SK-N-SH (cell line): ENCODE measurements around the gene CBLB. TPM values are rescaled to one million over a fixed set of nuclear protein-coding genes. Genes with fewer than 3 reads are reported as not detected.

Experiments
- CTCF ChIA-PET: fragments of 300-600, 350-600 bp; formaldehyde crosslinking; extraction: SDS; loops from one replicate; lab custom pipeline; 2021; lab: Yijun Ruan, JAX
- POLR2A ChIA-PET: fragments of 350-600 bp; sonication (Branson Sonifier 250); formaldehyde crosslinking; extraction: SDS; loops from one replicate; lab custom pipeline; 2020; ENCODE audit warnings: antibody characterized with exemption, inconsistent platforms; lab: Yijun Ruan, JAX
- DNase-seq: peaks from one replicate; pipeline ENCODE4 v3.0.0; 2012
- H2AFZ ChIP-seq: fragments of 200-600 bp; sonication (generic); 2 replicates; pipeline ENCODE4 v1.8.1; 2016; ENCODE audit warnings: antibody characterized with exemption, mild to moderate bottlenecking, low read depth
- H3F3A ChIP-seq: fragments of 200-600 bp; sonication (generic); replicated peaks from 2 replicates; pipeline ENCODE3; 2016; ENCODE audit warnings: antibody characterized with exemption, mild to moderate bottlenecking; ENCODE audit not compliant: insufficient read depth
- H3K27ac ChIP-seq, 2 experiments: fragments of 200-500 bp in 1 of 2; fragments of 200-600 bp in 1 of 2; sonication (Bioruptor generic) in 1 of 2; sonication (generic), shearing (Covaris generic) in 1 of 2; 2 replicates each; pipeline versions ENCODE4 v1.5.1 to v1.6.1; 2014 to 2016; ENCODE audit warnings: low read depth in 2 of 2, inconsistent platforms in 1 of 2, low read length in 1 of 2, mild to moderate bottlenecking in 1 of 2, mixed read lengths in 1 of 2
- H3K27me3 ChIP-seq: fragments of 200-600 bp; sonication (generic), shearing (Covaris generic); 2 replicates; pipeline ENCODE4 v1.6.1; 2016; ENCODE audit warnings: mixed run types; ENCODE audit not compliant: insufficient read depth
- H3K36me3 ChIP-seq, 2 experiments: fragments of 200-500 bp in 1 of 2; fragments of 200-600 bp in 1 of 2; sonication (Bioruptor generic) in 1 of 2; sonication (generic) in 1 of 2; replicated peaks in 1 of 2; 2 replicates each; pipeline versions ENCODE3 to v1.5.1; 2014 to 2016; ENCODE audit warnings: low read length in 1 of 2, mild to moderate bottlenecking in 1 of 2; ENCODE audit not compliant: insufficient read depth in 2 of 2, control insufficient read depth in 1 of 2
- H3K4me1 ChIP-seq, 2 experiments: fragments of 200-500 bp in 1 of 2; fragments of 200-600 bp in 1 of 2; sonication (Bioruptor generic) in 1 of 2; sonication (generic), shearing (Covaris generic) in 1 of 2; 2 replicates each; pipeline versions ENCODE4 v1.5.1 to v1.6.1; 2014 to 2016; ENCODE audit warnings: low read depth in 1 of 2, low read length in 1 of 2, mixed run types in 1 of 2; ENCODE audit not compliant: insufficient read depth in 2 of 2, control insufficient read depth in 1 of 2
- H3K4me2 ChIP-seq: fragments of 200-600 bp; sonication (generic), shearing (Covaris generic); 2 replicates; pipeline ENCODE4 v1.6.1; 2017; ENCODE audit warnings: mixed run types
- H3K4me3 ChIP-seq, 2 experiments: fragments of 200-500 bp in 1 of 2; fragments of 200-600 bp in 1 of 2; sonication (Bioruptor generic) in 1 of 2; sonication (generic), shearing (Covaris generic) in 1 of 2; 2 replicates each; pipeline versions ENCODE4 v1.5.1 to v1.8.1; 2014 to 2016; ENCODE audit warnings: low read depth in 2 of 2, inconsistent platforms in 1 of 2, low read length in 1 of 2, mild to moderate bottlenecking in 1 of 2, mixed read lengths in 1 of 2, moderate library complexity in 1 of 2
- H3K79me2 ChIP-seq: fragments of 200-600 bp; sonication (generic); 2 replicates; pipeline ENCODE4 v1.8.1; 2017; ENCODE audit warnings: mild to moderate bottlenecking; ENCODE audit not compliant: insufficient read depth
- H3K9ac ChIP-seq: fragments of 200-600 bp; sonication (generic); 2 replicates; pipeline ENCODE4 v1.6.1; 2017; ENCODE audit warnings: mixed run types
- H3K9me2 ChIP-seq: fragments of 200-600 bp; sonication (generic); 2 replicates; pipeline ENCODE4 v1.6.1; 2017; ENCODE audit warnings: mixed run types
- H3K9me3 ChIP-seq: fragments of 200-600 bp; sonication (generic); 2 replicates; pipeline ENCODE4 v1.6.1; 2017; ENCODE audit warnings: mixed run types, mild to moderate bottlenecking, moderate library complexity
- H4K20me1 ChIP-seq: fragments of 200-600 bp; sonication (generic); 2 replicates; pipeline ENCODE4 v1.6.1; 2017; ENCODE audit warnings: mild to moderate bottlenecking, mixed run types; ENCODE audit not compliant: insufficient read depth
- EP300 ChIP-seq, 2 experiments: IDR thresholded peaks; 2 replicates each; pipeline versions ENCODE4 v1.4.0 to v1.6.1; 2012; ENCODE audit warnings: borderline replicate concordance in 1 of 2, low read depth in 1 of 2, low read length in 1 of 2
- FOSL2 ChIP-seq: IDR thresholded peaks from 2 replicates; pipeline ENCODE4 v1.4.0; 2012; ENCODE audit warnings: low read depth, mild to moderate bottlenecking, moderate library complexity, borderline replicate concordance
- FOXJ3 ChIP-seq: sonication (generic); formaldehyde crosslinking; IDR thresholded peaks from 2 replicates; pipeline ENCODE4 v1.5.1; 2020; ENCODE audit warnings: mild to moderate bottlenecking, missing genetic modification reagents
- GABPA ChIP-seq: IDR thresholded peaks from 2 replicates; pipeline ENCODE4 v1.4.0; 2012; ENCODE audit warnings: low read depth, mild to moderate bottlenecking
- GATA2 ChIP-seq: sonication (generic); formaldehyde crosslinking; IDR thresholded peaks from 2 replicates; pipeline ENCODE4 v1.5.0; 2020; ENCODE audit warnings: mild to moderate bottlenecking, missing genetic modification reagents
- JUND ChIP-seq: IDR thresholded peaks from 2 replicates; pipeline ENCODE4 v1.4.0; 2012
- MEF2A ChIP-seq: IDR thresholded peaks from 2 replicates; pipeline ENCODE4 v1.4.0; 2012; ENCODE audit warnings: low read depth, borderline replicate concordance
- MXI1 ChIP-seq: IDR thresholded peaks from 2 replicates; pipeline ENCODE4 v1.6.1; 2012; ENCODE audit warnings: mild to moderate bottlenecking, low read depth, low read length, improper control_type of control experiment
- NFIC ChIP-seq: IDR thresholded peaks from 2 replicates; pipeline ENCODE4 v1.4.0; 2012; ENCODE audit warnings: borderline replicate concordance
- NRF1 ChIP-seq: IDR thresholded peaks from 2 replicates; pipeline ENCODE4 v1.6.1; 2012; ENCODE audit warnings: low read depth, mild to moderate bottlenecking, low read length
- RAD21 ChIP-seq: IDR thresholded peaks from 2 replicates; pipeline ENCODE4 v1.6.1; 2012; ENCODE audit warnings: mild to moderate bottlenecking, low read length
- RCOR1 ChIP-seq: fragments of 150-350 bp; IDR thresholded peaks from 2 replicates; pipeline ENCODE4 v1.6.1; 2017; ENCODE audit warnings: antibody characterized with exemption, low read length
- RFX5 ChIP-seq: IDR thresholded peaks from 2 replicates; pipeline ENCODE4 v1.6.1; 2012; ENCODE audit warnings: mild to moderate bottlenecking, improper control_type of control experiment, low read length
- RXRA ChIP-seq: IDR thresholded peaks from 2 replicates; pipeline ENCODE4 v1.4.0; 2012; ENCODE audit warnings: low read depth, mild to moderate bottlenecking, borderline replicate concordance
- SMC3 ChIP-seq: IDR thresholded peaks from 2 replicates; pipeline ENCODE4 v1.6.1; 2012; ENCODE audit warnings: low read depth, low read length, improper control_type of control experiment
- TAF1 ChIP-seq: IDR thresholded peaks from 2 replicates; pipeline ENCODE4 v1.6.1; 2012; ENCODE audit warnings: low read depth, mild to moderate bottlenecking, low read length, moderate library complexity, borderline replicate concordance
- TCF12 ChIP-seq: IDR thresholded peaks from 2 replicates; pipeline ENCODE4 v1.4.0; 2012
- TEAD4 ChIP-seq: IDR thresholded peaks from 2 replicates; pipeline ENCODE4 v1.4.0; 2012; ENCODE audit warnings: mild to moderate bottlenecking, borderline replicate concordance; ENCODE audit not compliant: insufficient read depth
- WGBS: methylation state at CpG from one replicate; pipeline ENCODE4 v1.1.6; 2017; ENCODE audit warnings: low lambda C conversion rate; 5-methylcytosine and 5-hydroxymethylcytosine counted together
- polyA plus RNA-seq, 3 experiments: library from polyadenylated mRNA; depleted of rRNA; stranded (reverse); fragments of >200 nt; gene quantifications; 2 replicates each; pipeline ENCODE4 v1.2.3, GENCODE V29; 2012
- TF ChIP-seq, protein P1 (sequence below): IDR thresholded peaks from 2 replicates; pipeline ENCODE4 v1.4.0; 2012; ENCODE audit warnings: low read depth, borderline replicate concordance
- TF ChIP-seq, protein P2 (sequence below): fragments of 150-350 bp; IDR thresholded peaks from 2 replicates; pipeline ENCODE4 v1.6.1; 2016; ENCODE audit warnings: mild to moderate bottlenecking, low read depth, low read length
- TF ChIP-seq, protein P3 (sequence below): fragments of 150-350 bp; IDR thresholded peaks from 2 replicates; pipeline ENCODE4 v1.6.1; 2017; ENCODE audit warnings: antibody characterized with exemption, low read length, low read depth, borderline replicate concordance
- TF ChIP-seq, protein P4 (sequence below): IDR thresholded peaks from 2 replicates; pipeline ENCODE4 v1.4.0; 2012; ENCODE audit warnings: low read depth, borderline replicate concordance
- TF ChIP-seq, protein P5 (sequence below): IDR thresholded peaks from 2 replicates; pipeline ENCODE4; 2012

Gene CBLB
- polyA plus RNA-seq, 1 of the 3 experiments (the other 2 are of a cell fraction) = 4.4 TPM

DNA sequence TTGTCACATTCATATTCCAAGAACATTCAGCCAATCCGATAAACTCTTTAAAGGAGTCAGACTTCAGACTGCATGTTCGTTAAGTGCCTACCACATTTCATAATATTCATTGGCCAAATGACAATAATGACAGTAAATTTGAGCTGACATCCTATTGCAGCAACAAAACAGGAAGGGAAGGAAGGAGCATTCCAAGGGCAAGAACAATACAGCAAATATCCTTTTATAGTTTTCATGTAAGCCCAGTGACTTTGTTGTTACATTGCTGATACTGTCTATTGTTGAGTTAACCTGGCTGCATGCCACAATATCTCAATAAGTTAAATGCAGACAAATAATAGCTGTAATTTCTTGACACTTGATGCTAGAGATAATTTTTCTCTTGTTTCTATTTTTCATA, 16.4 kb upstream of the CBLB start:
- Histone ChIP-seq H3K9me3 (no peaks in the 10 kb centered on the region), H3K4me3 (no peak overlapping the region), H3K27me3 (no peaks in the 10 kb centered on the region), H4K20me1 (no peaks in the 10 kb centered on the region), H3K4me1 (peaks cover 0 to 11% of the 10 kb centered on the region in 2 experiments; a peak in 2 of 4 replicates), H3K27ac (no peak overlapping the region), H3F3A (no peaks in the 10 kb centered on the region), H3K4me2 (no peak overlapping the region), H3K79me2 (no peaks in the 10 kb centered on the region), H3K9ac (no peak overlapping the region), H3K9me2 (no peaks in the 10 kb centered on the region), H2AFZ (no peak overlapping the region), H3K36me3 (no peaks in the 10 kb centered on the region)
- ChIA-PET CTCF (interaction anchor here (0.9 kb wide), 1 partner anchor 16 kb away, joined by 3 read pairs; no protein-coding TSS in a partner anchor), POLR2A (no interaction called here)
- WGBS = 76% methylated on average over 2 of the region's 2 CpGs
- no peak for DNase-seq
- TF ChIP-seq, protein P1, sequence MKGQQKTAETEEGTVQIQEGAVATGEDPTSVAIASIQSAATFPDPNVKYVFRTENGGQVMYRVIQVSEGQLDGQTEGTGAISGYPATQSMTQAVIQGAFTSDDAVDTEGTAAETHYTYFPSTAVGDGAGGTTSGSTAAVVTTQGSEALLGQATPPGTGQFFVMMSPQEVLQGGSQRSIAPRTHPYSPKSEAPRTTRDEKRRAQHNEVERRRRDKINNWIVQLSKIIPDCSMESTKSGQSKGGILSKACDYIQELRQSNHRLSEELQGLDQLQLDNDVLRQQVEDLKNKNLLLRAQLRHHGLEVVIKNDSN = no peak
- TF ChIP-seq GABPA = no peak

DNA sequence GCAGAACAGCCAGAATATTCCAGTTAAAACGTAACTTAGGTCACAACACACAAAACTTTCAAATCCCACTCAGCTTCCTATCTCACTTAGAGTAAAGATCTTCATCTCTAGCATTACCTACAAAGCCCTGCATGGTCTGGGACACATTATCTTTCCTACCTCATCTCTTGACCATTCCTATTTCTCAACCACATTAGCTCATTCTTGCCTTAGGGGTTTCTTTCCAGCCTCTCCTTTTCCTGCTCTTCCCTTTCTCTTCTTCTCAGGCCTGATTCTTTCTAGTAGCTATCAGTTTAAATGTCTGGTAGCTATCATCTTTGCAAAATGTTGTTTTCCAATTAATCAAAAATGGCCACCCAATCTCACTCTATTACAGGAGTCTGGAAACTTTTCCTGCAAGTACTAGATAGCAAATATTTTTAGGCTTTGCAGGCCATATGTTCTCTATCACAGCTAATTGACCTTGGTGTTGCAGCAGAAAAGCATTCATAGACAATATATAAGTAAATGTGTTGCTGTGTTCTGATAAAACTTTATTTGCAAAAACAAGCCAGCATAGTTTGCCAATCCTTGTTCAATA, 15.1 kb upstream of the CBLB start:
- DNase-seq = peak; percentile 61
- no peak overlapping the region for H2AFZ ChIP-seq
- H3K4me1 ChIP-seq = peaks cover 0 to 11% of the 10 kb centered on the region in 2 experiments; a peak in 2 of 4 replicates
- no peaks in the 10 kb centered on the region for H3K79me2 ChIP-seq
- H3K9me2 ChIP-seq = no peaks in the 10 kb centered on the region
- no peak overlapping the region for H3K4me2 ChIP-seq
- ChIA-PET POLR2A (no interaction called here), CTCF (interaction anchor here (0.7 to 1.5 kb wide), 2 partner anchors 16 to 1181 kb away, joined by 3 to 6 read pairs; partner anchors contain the start of gene CBLB)
- H3F3A ChIP-seq = no peaks in the 10 kb centered on the region
- H3K9ac ChIP-seq = no peak overlapping the region
- no peaks in the 10 kb centered on the region for H4K20me1 ChIP-seq
- H3K9me3 ChIP-seq = no peaks in the 10 kb centered on the region
- H3K4me3 ChIP-seq = no peak overlapping the region
- 51% methylated on average over 1 of the region's 1 CpG for WGBS
- H3K27me3 ChIP-seq = no peaks in the 10 kb centered on the region
- peak overlapping the region in 1 of 2 experiments; percentile 77; a peak in 2 of 4 replicates for H3K27ac ChIP-seq
- H3K36me3 ChIP-seq = no peaks in the 10 kb centered on the region
- no peak for TF ChIP-seq MEF2A
- no peak for TF ChIP-seq TAF1
- TF ChIP-seq RXRA = no peak
- TF ChIP-seq TCF12 = peak; percentile 48; the same call in 1 of the 2 replicates
- no peak for TF ChIP-seq SMC3
- no peak for TF ChIP-seq JUND
- no peak for TF ChIP-seq NFIC
- no peak for TF ChIP-seq NRF1
- peak; percentile 29; the same call in 1 of the 2 replicates for TF ChIP-seq RAD21
- TF ChIP-seq GATA2 (CRISPR knock-in tag) = peak; percentile 77
- TF ChIP-seq, protein P2, sequence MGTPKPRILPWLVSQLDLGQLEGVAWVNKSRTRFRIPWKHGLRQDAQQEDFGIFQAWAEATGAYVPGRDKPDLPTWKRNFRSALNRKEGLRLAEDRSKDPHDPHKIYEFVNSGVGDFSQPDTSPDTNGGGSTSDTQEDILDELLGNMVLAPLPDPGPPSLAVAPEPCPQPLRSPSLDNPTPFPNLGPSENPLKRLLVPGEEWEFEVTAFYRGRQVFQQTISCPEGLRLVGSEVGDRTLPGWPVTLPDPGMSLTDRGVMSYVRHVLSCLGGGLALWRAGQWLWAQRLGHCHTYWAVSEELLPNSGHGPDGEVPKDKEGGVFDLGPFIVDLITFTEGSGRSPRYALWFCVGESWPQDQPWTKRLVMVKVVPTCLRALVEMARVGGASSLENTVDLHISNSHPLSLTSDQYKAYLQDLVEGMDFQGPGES = no peak
- peak; percentile 64 for TF ChIP-seq FOXJ3 (CRISPR knock-in tag)
- TF ChIP-seq MXI1 = no peak
- peak; percentile 75 for TF ChIP-seq RCOR1
- peak in 1 of 2 experiments; percentile 87; a peak in 2 of 4 replicates for TF ChIP-seq EP300 (IDR thresholded peaks at IDR 0.05; ENCODE audit: borderline replicate concordance in 1 of 2, low read depth in 1 of 2, low read length in 1 of 2)
- TF ChIP-seq GABPA = no peak
- TF ChIP-seq, protein P3, sequence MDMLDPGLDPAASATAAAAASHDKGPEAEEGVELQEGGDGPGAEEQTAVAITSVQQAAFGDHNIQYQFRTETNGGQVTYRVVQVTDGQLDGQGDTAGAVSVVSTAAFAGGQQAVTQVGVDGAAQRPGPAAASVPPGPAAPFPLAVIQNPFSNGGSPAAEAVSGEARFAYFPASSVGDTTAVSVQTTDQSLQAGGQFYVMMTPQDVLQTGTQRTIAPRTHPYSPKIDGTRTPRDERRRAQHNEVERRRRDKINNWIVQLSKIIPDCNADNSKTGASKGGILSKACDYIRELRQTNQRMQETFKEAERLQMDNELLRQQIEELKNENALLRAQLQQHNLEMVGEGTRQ = no peak
- TF ChIP-seq FOSL2 = no peak
- no peak for TF ChIP-seq TEAD4
- TF ChIP-seq RFX5 = no peak
- TF ChIP-seq, protein P4, sequence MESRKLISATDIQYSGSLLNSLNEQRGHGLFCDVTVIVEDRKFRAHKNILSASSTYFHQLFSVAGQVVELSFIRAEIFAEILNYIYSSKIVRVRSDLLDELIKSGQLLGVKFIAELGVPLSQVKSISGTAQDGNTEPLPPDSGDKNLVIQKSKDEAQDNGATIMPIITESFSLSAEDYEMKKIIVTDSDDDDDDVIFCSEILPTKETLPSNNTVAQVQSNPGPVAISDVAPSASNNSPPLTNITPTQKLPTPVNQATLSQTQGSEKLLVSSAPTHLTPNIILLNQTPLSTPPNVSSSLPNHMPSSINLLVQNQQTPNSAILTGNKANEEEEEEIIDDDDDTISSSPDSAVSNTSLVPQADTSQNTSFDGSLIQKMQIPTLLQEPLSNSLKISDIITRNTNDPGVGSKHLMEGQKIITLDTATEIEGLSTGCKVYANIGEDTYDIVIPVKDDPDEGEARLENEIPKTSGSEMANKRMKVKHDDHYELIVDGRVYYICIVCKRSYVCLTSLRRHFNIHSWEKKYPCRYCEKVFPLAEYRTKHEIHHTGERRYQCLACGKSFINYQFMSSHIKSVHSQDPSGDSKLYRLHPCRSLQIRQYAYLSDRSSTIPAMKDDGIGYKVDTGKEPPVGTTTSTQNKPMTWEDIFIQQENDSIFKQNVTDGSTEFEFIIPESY = no peak
- TF ChIP-seq, protein P5, sequence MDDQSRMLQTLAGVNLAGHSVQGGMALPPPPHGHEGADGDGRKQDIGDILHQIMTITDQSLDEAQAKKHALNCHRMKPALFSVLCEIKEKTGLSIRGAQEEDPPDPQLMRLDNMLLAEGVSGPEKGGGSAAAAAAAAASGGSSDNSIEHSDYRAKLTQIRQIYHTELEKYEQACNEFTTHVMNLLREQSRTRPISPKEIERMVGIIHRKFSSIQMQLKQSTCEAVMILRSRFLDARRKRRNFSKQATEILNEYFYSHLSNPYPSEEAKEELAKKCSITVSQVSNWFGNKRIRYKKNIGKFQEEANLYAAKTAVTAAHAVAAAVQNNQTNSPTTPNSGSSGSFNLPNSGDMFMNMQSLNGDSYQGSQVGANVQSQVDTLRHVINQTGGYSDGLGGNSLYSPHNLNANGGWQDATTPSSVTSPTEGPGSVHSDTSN = no peak
